DMS114 treated with DMSO at 0.1 percent for 48 hours (cell line): Measurements from ENCODE around the gene CYP26A1.
"Not testable (repeated sequence)": the region's sequence is repeated elsewhere in the genome, so short reads cannot be mapped to it uniquely, and the experiment has no call there.

Experiments
- DNase-seq: peaks from one replicate; lab custom pipeline; 2025; ENCODE audit not compliant: unreplicated experiment; lab: John Stamatoyannopoulos, UW

CYP26A1 gene

DNA sequence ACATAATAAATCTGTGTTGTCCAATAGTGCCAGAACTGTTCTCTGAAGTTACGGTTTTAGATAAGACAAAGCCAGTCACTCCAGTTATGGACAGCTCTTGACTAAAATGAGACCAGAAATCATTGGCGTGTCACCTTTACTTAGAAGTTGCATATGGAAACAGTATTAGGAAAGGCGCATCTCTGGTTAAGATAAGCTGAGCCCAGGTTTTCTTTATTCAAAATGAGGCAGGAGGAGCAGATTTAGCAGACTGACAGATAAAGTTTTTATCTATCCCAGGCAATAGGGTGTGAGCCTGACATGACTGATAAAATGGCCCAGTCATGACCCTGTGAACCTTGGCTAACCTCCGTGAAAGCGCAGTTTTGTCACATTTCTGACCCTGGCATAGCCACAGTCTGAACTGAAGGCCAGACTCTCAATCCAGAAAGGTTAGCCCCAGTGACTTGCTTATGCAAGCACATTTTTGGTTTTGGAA, 4.2 kb downstream of the CYP26A1 start:
- DNase-seq, result no peak

DNA sequence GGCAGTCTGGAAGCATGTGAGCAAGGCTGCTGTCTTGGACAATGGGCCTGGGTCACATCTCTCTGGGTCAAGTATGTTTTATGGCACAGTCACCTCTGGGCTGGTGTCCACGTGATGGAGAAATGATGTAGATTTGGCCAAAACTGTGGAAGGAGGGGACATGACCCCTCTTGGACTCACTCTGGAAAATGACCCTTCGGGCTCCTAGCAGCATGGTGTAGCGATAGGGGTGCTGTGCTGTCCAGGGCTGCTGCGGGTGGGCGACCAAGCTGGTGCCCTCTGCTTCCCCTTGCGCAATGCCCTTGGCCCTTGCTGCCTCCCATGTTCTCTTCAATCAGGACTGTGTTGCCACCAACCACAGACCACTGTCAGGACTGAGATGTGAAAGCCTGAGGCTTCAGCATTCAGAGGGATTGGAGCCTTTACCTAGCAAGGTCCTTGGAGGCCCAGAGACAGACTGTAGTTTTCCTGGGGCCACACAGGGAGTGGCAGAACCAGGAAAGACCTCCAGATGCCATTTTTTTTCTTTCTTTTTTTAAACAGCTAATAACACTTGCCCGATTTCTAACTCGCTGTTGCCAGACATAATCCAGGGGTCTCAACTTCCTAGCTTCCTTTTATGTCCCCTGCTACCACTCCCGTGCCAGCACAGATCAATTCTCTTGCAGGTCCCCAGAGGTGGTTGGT, 6.1 kb downstream of the CYP26A1 start:
- no peak for DNase-seq

DNA sequence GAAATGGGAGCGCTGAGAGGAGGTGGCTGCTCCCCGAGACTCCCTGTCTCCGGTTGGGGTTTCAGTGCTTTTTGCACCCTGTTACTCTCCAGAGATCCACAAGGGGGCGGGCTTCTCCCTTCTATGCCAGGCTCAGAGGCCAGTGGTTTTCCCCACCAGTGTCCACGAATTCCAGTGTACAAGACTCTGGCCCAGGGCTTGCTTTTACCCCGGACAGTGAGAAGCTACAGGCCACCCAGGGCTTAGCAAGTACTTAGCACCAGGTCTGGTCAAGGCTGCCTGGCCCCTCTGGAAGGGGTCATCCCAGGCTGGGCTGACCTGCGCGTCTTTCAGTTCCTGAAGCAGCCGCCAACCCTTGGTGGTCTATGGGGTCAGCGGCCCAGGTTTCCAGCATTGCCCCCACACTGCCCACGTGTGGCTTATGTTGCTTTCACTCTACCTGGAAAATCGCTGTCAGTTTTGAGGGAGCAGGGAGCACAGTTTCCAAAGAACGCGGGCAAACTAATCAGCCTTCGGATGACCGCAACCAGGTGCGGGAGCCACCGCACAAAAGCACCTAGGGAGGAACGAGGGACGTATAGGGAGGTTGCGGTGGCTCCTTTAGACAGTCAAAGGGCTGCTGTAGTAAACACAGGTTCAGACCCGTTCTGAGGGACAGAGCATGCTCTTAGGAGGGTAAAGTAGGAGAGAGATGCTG, 6.8 kb downstream of the CYP26A1 start:
- DNase-seq, result peak; percentile 27

DNA sequence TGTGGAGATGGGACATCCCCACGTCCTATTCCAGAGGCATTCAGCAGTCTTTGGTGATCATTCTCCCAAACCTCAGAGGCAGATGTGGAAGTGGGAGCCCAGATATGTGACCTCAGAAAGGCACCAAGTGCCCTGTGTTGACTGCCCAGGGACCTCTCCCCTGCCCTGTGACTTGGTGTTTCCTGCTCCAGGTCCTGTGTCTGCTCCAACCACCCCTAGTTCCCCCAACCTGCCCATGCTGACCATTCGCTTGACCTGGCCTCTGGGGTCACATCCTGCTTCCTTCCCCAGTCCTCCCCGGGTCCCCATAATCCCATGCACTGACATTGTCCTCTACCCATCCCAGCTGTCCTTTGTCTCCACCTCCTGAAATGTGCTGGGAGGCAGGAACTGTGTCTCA, 7.6 kb downstream of the CYP26A1 start:
- no peak for DNase-seq

DNA sequence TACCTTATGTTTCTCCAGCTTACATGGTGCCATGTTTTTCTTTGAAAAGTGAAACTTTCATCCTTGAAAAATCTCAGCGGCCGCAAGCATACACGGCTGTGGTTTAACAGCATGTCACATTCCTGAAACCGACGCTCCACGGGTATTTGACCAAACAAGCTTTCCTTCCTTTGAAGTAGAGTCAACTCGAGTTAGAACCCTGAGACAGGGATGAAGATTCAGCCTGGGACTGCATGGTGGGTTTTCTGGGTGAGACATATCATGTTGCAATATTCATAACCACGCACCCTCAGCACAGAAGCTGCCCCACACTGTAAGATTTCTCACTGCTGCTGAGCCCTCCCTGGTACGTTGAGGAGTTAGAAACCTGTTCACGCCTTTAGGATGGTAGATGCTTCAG, 8.1 kb downstream of the CYP26A1 start:
- no peak for DNase-seq

DNA sequence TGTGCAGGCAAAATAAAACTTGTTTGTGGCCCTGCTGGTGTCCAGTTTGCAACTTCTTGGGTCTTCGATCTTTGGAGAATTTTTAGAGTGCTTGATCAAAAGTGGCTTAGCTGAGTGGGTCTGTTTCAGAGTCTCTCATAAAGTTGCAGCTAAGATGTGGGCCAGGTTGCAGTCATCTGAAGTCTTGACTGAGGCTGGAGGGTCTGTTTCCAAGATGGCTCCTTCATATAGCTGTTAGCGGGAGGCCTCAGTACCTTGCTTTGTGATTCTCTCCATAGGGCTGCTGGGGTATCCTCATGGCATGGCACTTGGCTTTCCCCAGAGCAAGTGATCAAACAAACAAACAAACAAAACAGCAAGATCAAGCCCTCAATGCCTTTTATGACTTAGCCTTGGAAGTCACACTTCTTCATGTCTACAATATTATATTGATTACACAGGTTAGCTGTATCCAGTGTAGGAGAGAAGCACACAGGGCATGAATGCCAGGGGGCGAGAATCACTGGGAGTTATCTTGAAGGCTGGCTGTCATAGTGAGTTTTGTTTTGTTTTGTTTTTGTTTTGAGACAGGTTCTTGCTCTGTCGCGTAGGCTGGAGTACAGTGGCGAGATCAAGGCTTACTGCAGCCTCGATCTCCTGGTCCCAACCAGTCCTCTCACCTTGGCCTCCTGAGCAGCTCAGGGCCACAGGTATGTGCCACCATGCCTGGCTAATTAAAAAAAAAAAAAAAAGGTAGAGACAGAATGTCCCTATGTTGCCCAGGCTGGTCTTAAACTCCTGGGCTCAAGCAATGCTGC, 10.2 kb downstream of the CYP26A1 start:
- no peak for DNase-seq

DNA sequence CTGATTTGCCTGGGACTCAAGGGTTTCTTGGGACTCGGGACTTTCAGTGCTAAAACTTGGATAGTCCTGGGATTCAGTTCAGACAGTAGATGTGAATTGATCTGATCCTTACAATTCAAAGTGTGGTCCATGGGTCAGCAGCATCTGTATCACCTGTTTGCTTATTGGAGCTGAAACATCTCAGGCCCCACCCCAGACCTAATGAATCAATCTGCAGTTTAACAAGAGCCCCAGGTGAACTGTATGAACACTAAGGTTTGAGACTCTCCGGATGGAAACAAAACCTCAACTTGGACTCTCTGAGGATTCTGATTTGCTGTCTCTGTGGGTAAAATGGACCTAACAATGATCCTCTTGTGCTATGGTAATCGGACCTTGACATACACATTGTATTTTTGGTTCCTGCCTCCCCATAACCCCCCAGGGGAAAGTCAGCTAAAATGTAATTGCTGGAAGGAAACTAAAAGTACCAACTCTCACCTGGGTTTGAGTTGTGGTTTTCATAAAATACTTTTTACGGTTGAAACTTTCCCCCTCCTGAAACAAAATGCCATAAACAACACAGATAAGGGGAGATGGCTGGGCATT, 11.7 kb downstream of the CYP26A1 start:
- DNase-seq, result no peak

DNA sequence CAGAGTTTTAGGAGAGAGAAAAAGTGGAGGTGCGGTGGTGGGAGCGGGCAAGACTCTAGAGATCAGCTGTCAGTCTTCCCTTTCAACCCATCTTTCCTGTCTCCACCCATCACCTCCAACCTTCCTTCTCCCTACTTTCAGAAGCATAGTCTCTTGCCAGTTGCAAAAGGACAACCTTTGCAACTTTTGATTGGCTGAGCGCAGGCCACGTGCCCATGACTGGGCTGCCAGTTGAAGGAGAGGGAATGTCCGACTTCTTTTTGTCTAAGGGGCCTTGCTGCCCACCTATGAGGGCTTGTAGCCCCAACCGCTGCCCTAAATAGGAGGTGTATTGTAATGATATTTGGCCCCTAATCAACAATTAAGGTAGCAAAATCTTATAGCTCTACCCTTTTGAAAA, 12.6 kb downstream of the CYP26A1 start:
- DNase-seq, result no peak

DNA sequence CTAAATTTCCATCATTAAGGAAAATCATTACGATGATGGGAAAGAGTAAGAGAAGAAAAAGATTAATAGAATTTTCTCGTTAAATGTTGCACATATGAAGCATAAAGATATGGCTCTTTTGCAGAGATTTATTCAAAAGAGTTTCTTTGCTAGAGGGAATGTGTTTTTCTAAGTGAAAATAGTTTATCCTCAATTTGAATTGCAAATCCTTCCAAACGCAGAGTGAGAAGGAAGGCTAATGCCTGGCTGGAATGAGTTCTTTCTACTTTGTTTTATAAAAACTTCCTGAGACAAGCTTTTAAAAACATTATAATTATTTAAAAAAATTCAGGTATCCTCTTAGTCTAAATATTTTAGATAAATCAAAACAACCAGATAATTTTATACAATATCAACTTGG, 14.2 kb downstream of the CYP26A1 start:
- DNase-seq, result no peak

DNA sequence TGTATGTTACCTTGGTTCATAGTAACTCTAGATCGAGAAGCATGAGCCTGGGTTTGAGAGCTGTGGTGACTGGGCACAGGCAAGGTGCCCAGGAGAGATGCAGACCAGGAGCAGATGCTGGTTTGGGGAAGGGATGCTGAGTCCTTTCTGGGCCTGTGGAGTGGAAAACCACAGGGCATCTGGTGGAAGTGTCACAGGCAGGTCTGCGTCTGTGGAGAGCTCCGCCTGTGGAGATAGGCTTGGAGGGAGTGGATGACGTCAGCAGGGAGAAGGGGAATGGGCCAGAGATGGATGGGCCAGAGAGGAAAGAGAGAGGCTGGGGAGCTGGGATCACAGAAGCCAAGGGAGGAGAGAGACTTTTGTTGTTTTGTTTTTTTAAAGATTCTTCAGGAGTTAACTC, 14.8 kb downstream of the CYP26A1 start:
- no peak for DNase-seq

DNA sequence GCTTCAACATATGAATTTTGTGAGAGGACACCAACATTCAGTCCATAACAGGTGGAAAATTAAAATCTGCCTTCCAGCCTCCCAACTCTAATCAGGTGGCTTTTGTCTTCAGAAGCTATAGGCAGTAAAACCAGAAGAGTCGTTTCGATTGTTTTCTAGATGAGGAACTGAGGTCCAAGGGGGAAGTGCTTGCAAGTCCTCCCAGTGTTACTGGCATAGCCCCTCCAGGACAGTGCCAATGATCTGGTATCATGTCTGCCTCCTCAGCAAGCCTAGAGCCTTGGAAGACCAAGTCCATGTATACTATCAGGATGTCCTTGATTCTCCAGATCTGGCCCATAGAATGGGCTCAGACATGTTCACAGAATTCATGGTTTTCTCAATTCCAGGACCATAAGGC, 16.9 kb downstream of the CYP26A1 start:
- DNase-seq, result no peak

DNA sequence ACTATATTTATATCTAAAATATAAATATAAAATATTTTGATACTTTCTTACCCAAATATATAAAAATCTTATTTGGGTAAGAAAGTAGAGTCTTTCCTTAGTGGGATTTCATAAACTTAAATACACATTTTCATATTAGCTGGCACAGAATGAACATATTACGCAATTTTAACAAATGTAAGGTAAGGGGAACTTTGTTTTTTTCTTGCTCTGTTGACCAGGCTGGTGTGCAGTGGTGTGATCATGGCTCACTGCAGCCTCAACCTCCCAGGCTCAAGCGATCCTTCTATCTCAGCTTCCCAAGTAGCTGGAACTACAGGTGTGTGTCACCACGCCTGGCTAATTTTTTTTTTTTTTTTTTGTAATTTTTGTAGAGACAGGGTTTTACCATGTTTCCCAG, 18.3 kb downstream of the CYP26A1 start:
- no peak for DNase-seq

DNA sequence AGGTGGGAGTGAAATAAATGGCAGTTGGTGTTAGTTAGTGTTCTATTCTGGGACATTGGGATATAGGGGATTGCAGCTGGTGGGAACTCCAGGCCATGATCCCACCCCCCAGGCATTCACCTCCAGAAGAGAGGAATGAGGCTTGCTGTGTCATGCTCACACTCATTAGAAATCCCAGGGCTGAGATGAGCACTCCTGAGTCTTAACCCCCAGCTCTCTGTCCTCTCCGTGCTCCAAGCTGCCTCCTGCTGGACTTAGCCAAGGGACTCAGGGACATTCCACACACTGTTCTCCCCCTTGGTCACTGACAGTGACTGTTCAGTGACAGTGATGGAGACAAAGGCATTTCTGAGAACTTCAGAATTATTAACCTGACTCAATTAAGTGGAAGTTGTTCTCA, 21.5 kb downstream of the CYP26A1 start:
- DNase-seq, result no peak

DNA sequence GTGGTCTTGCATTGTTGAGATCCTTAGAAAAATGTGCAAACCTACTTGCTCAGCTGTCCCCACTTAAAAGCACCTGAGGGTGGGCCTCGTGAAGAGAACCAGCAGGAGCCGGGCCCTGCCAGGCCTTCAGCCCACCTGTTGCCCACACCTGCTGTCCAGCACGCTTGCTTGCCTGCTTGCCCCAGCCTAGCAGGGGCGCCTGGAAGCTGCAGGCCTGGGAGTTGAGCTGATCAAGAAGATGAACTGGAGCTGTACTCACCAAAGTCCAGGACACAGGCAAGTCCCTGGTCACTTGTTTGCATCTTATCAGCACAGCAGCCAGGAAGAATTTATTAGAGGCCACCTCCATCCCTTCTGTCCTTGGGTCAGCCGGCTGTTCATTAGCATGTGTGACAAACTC, 23.2 kb downstream of the CYP26A1 start:
- DNase-seq, result no peak

DNA sequence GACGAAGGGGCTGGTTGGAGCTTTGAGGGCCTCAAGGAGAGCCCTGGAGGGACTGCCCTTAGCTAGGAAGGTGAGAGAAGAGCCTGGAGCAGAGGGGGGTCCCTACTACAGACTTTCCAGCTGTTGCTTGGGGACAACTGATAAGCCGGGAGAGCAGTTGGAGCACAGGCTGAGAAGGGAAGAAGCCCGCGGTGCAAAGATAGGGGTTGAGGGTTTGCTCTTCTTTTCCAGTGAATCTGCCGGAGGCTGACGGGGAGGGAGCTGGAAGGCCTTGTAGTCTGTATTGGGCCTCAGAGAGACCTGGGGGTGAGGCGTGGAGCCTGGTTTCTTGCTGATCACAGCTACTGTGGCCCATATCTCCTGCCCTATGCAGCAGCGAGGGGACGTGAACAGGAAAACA, 23.7 kb downstream of the CYP26A1 start:
- DNase-seq, result no peak

DNA sequence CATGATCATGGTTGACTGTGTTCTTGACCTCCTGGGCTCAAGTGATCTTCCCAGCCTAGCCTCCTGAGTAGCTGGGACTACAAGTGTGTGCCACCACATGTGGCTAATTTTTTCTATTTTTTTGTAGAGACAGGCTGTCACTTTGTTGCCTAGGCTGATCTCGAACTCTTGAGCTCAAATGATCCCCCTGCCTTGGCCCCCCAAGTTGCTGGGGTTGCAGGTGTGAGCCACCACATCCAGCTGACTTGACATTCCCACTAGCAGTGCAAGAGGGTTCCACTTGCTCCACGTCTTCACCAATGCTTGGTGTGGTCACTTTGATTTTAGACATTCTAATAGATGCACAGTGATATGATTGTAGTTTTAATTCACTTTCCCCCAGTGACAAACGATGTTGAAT, 25.1 kb downstream of the CYP26A1 start:
- DNase-seq, result no peak

DNA sequence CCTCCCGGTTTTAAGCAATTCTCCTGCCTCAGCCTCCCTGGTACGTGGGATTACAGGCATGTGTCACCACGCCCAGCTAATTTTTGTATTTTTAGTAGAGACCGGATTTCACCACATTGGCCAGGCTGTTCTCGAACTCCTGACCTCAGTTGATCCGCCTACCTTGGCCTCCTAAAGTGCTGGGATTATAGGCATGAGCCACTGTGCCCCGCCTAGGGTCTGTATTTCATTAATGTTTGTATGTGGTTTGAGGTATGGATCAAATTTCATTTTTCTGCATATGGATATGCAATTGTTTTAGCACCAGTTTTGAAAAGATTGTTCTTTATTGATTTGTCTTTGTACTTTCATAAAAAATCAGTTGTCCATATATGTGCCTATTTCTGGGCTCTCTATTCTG, 26.0 kb downstream of the CYP26A1 start:
- DNase-seq, result no peak

DNA sequence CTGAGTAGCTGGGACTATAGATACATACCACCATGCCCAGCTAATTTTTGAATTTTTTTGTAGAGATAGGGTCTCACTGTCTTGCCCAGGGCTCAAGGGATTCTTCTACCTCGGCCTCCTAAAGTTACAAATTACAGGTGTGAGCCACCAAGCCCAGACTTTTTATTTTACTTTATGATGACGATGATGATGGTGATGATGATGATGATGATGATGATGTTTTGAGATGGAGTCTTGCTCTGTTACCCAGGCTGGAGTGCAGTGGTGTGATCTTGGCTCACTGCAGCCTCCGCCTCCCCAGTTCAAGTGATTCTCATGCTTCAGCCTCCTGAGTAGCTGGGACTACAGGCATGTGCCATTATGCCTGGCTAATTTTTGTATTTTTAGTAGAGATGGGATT, 27.5 kb downstream of the CYP26A1 start:
- not testable (repeated sequence) for DNase-seq

DNA sequence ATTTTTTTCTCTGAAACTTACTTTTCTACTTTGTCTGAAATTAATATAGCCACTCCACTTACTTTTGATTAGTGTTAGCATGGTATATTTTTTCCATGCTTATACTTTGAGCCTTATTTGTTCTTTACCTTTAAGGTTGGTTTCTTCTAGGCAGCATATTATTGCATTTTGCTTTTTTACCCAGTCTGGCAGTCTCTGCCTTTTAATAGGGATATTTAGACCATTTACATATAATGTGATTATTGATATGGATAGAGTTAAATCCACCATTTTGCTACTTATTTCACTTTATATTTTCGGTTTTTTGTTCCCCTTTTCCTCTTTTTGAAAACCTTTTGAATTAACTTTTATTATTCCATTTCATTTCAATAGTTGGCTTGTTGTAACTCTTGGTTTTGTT, 30.3 kb downstream of the CYP26A1 start:
- DNase-seq, result no peak

DNA sequence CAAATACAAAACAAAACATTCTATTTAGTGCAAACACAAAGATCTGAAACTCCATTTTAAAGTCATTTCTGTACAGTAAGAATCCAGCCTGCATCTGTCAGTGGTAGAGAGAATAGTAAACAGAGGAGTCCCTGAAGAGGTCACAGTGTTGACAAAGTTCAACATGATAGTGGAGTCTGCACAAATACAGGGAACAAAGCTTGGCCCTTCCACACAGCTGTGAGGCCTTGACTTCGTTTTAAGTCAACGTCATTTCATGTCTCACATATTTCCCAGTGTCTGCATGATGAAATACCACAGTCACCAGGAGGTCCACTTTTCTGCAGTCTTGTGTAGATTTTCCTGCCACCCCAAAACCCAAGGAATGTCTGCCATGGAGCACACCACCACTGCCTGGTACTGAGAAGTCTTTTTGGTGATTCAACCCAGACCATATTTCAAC, 33.0 kb downstream of the CYP26A1 start:
- DNase-seq, result no peak

DNA sequence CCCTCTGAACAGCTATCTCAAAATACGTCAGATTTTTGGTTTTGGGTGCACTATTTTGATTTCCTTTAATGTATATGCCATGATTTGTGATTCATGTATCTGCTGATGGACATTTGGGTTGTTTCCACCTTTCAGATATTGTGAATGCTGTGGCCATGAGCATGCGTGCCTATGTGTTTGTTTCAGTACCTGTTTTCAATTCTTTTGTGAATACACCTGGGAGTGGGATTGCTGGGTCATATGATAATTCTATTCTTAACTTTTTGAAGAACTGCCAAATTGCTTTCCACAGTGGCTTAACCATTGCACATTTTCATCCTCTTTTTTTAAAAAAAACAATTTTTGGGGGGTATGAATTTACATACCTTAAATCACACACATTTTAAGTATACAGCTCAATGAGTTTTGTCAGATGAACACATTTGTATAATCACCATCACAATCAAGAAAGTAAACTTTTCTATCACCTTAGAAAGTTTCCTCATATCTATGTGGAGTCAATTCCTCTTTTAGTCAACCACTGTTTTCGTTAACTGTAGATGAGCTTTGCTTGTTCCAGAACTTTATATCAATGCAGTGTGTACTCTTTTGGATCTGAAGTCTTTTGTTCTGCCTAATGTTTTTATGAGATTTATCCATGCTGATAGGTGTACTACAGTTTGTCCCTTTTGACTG, 36.9 kb downstream of the CYP26A1 start:
- no peak for DNase-seq
